H1 (cell line): ENCODE results near the gene CXCL10. TPM values are rescaled to one million over a fixed set of nuclear protein-coding genes. Genes with fewer than 3 reads are reported as not detected.

ENCODE experiments used
- ASH2L ChIP-seq: fragments of 200-600, 300-600 bp; sonication (generic); IDR thresholded peaks from one replicate; pipeline ENCODE4 v1.7.1; 2017; ENCODE audit warnings: low read length
- KDM1A ChIP-seq: fragments of 200-600, 300-600 bp; sonication (generic); IDR thresholded peaks from 2 replicates; pipeline ENCODE4 v1.7.1; 2016; ENCODE audit warnings: mild to moderate bottlenecking, low read length, borderline replicate concordance
- RAD21 ChIP-seq, 2 experiments: IDR thresholded peaks in 1 of 2; conservative IDR thresholded peaks in 1 of 2; 2 replicates each; pipeline ENCODE4 v1.6.1; 2011; ENCODE audit warnings: low read depth in 2 of 2, low read length in 2 of 2, improper control_type of control experiment in 1 of 2, inconsistent platforms in 1 of 2, mild to moderate bottlenecking in 1 of 2, moderate library complexity in 1 of 2
- TAF1 ChIP-seq: IDR thresholded peaks from 2 replicates; pipeline ENCODE4 v1.6.1; 2011; ENCODE audit warnings: mild to moderate bottlenecking, low read depth, low read length
- polyA plus RNA-seq, 7 experiments: library from polyadenylated mRNA; depleted of rRNA in 3 of 7; stranded (reverse) in 5 of 7; unstranded in 2 of 7; fragments of >200 nt in 5 of 7; fragments of 200-250 nt in 2 of 7; gene quantifications; 1 replicate in 5 of 7; 2 replicates in 1 of 7; 4 replicates in 1 of 7; pipeline versions ENCODE4 v1.2.1 to v1.2.3, GENCODE V29; 2011 to 2013; ENCODE audit warnings: missing spikeins in 2 of 7, mixed read lengths in 2 of 7
- total RNA-seq: library from RNA; stranded (reverse); fragmentation: NEBNext Ultra II Directional; extraction: Animal tissue kit (Norgen Biotek cat#: 25700); gene quantifications from 2 replicates; pipeline ENCODE4 v1.2.1, GENCODE V29; 2021

The CXCL10 gene
- total and polyA plus RNA-seq, 2 of the 8 experiments (the other 6 are each of a cell fraction or from before 2014, with no cell fraction given) = not detected

- no peak for TF ChIP-seq RAD21 (IDR thresholded peaks at IDR 0.05 in 1 of 2, conservative IDR thresholded peaks at IDR 0.05 in 1 of 2; ENCODE audit: low read depth in 2 of 2, low read length in 2 of 2)
- TF ChIP-seq KDM1A = no peak
- no peak for TF ChIP-seq ASH2L
- no peak for TF ChIP-seq TAF1
These were observed 38.1 kb upstream of the CXCL10 start (continued) for GRCh38 chr4:76061421-76061820.
